Natural killer cell (primary cell): ENCODE measurements around the gene ATP8B3. TPM values are rescaled to one million over a fixed set of nuclear protein-coding genes. Genes with fewer than 3 reads are reported as not detected.

ENCODE experiments used
- ATAC-seq, 3 donors: fragments of 150-1000 bp in 2 of 3; fragments of 200-7000 bp in 1 of 3; cut with Tn5 transposase; 1 replicate in 1 of 3; 2 replicates in 2 of 3; pipeline ENCODE4 v1.10.0; 2021; ENCODE audit warnings: mild to moderate bottlenecking in 2 of 3, moderate library complexity in 2 of 3
- DNase-seq, 2 donors: peaks; one replicate each; pipeline versions ENCODE4 v3.0.0 to v3.0.0-alpha.2; 2013 to 2021; ENCODE audit warnings: mixed read lengths in 1 of 2
- H3K27ac ChIP-seq: one replicate; pipeline ENCODE4 v1.5.1; 2013; ENCODE audit warnings: mild to moderate bottlenecking, low read length
- H3K27me3 ChIP-seq: one replicate; pipeline ENCODE4 v1.6.1; 2013; ENCODE audit warnings: low read length; ENCODE audit not compliant: control insufficient read depth, insufficient read depth
- H3K36me3 ChIP-seq: one replicate; pipeline ENCODE4 v1.6.1; 2013; ENCODE audit warnings: low read length; ENCODE audit not compliant: control insufficient read depth, insufficient read depth
- H3K4me1 ChIP-seq: one replicate; pipeline ENCODE4 v1.6.1; 2013; ENCODE audit warnings: low read length; ENCODE audit not compliant: control insufficient read depth, insufficient read depth
- H3K4me3 ChIP-seq: one replicate; pipeline ENCODE4 v1.5.1; 2013; ENCODE audit warnings: low read length
- H3K9me3 ChIP-seq: one replicate; pipeline ENCODE4 v1.6.1; 2013; ENCODE audit warnings: low read length; ENCODE audit not compliant: control insufficient read depth, insufficient read depth
- H3K27ac Mint-ChIP-seq, 2 donors: one replicate each; pipeline ENCODE4 v1.8.0; 2022; ENCODE audit warnings: mild to moderate bottlenecking in 2 of 2, mixed read lengths in 2 of 2, moderate library complexity in 1 of 2
- H3K27me3 Mint-ChIP-seq, 2 donors: one replicate each; pipeline ENCODE4 v1.8.0; 2022; ENCODE audit warnings: low read depth in 2 of 2, mixed read lengths in 2 of 2
- H3K36me3 Mint-ChIP-seq: one replicate; pipeline ENCODE4 v1.8.0; 2022; ENCODE audit warnings: mixed read lengths
- H3K4me1 Mint-ChIP-seq, 2 donors: one replicate each; pipeline ENCODE4 v1.8.0; 2022; ENCODE audit warnings: mixed read lengths in 2 of 2
- H3K4me3 Mint-ChIP-seq: one replicate; pipeline ENCODE4 v1.8.0; 2022; ENCODE audit warnings: mild to moderate bottlenecking, moderate library complexity, mixed read lengths
- H3K9me3 Mint-ChIP-seq, 2 donors: one replicate each; pipeline ENCODE4 v1.8.0; 2022; ENCODE audit warnings: mixed read lengths in 2 of 2
- CTCF ChIP-seq: fragments of 200-600 bp; IDR thresholded peaks from one replicate; pipeline ENCODE4 v1.8.0; 2022; ENCODE audit warnings: antibody characterized with exemption
- WGBS: methylation state at CpG from one replicate; pipeline ENCODE4 v1.1.7; 2013; ENCODE audit warnings: missing lambda C conversion rate; ENCODE audit not compliant: insufficient coverage; 5-methylcytosine and 5-hydroxymethylcytosine counted together
- intact Hi-C: fragments of 100-400 bp; cut with micrococcal nuclease; formaldehyde crosslinking; loops from one replicate; pipeline ENCODE4 v1.14.2; 2022
- total RNA-seq, 4 donors: library from RNA; stranded (reverse); fragments of 120-200 nt in 1 of 4; gene quantifications; one replicate each; pipeline versions ENCODE4 v1.2.3 to v1.2.4, GENCODE V29; 2013 to 2022

ATP8B3 gene
- total RNA-seq, 3 donors from 2014 or later (not counting 1 experiment from before 2014, with no cell fraction given), result 5.3 to 11.5 (median 11.2) TPM

GRCh38 chr19:1837625-1838105 is 25.6 kb upstream of the ATP8B3 start:
- Mint-ChIP-seq H3K4me1 (peaks cover 10 to 51% of the 10 kb centered on the region in 2 donors), H3K36me3 (no peaks in the 10 kb centered on the region), H3K27me3 (no peaks in the 10 kb centered on the region), H3K4me3 (no peak overlapping the region), H3K27ac (no peak overlapping the region), H3K9me3 (no peaks in the 10 kb centered on the region)
- DNase-seq, result peak; percentile 61 to 73
- no peak overlapping the region for H3K27ac ChIP-seq
- no peaks in the 10 kb centered on the region for H3K9me3 ChIP-seq
- peak; percentile 88 for TF ChIP-seq CTCF
- WGBS, result 59% methylated on average over 23 of the region's 23 CpGs
- intact Hi-C loops, result no loop called here
- ATAC-seq, result peak; percentile 74 to 91 (median 75)
- H3K27me3 ChIP-seq, result no peaks in the 10 kb centered on the region
- peaks cover 44% of the 10 kb centered on the region for H3K4me1 ChIP-seq
- no peak overlapping the region for H3K4me3 ChIP-seq
- H3K36me3 ChIP-seq, result peaks cover 7% of the 10 kb centered on the region

GRCh38 chr19:1837222-1837565 is 25.1 kb upstream of the ATP8B3 start:
- Mint-ChIP-seq H3K9me3 (no peaks in the 10 kb centered on the region), H3K4me1 (peaks cover 5 to 46% of the 10 kb centered on the region in 2 donors), H3K27me3 (no peaks in the 10 kb centered on the region), H3K36me3 (no peaks in the 10 kb centered on the region), H3K27ac (no peak overlapping the region), H3K4me3 (no peak overlapping the region)
- Histone ChIP-seq H3K4me1 (peaks cover 39% of the 10 kb centered on the region), H3K36me3 (peaks cover 7% of the 10 kb centered on the region), H3K27me3 (no peaks in the 10 kb centered on the region), H3K9me3 (no peaks in the 10 kb centered on the region), H3K27ac (no peak overlapping the region), H3K4me3 (no peak overlapping the region)
- no peak for ATAC-seq
- 84% methylated on average over 11 of the region's 11 CpGs for WGBS
- intact Hi-C loops, result no loop called here
- DNase-seq, result no peak
- TF ChIP-seq CTCF, result no peak

- H3K36me3 ChIP-seq, result peaks cover 7% of the 10 kb centered on the region
- intact Hi-C loops, result no loop called here
- no peak for TF ChIP-seq CTCF
- Mint-ChIP-seq H3K27ac (peak overlapping the region in 1 of 2 donors; percentile 44), H3K27me3 (no peaks in the 10 kb centered on the region), H3K9me3 (no peaks in the 10 kb centered on the region), H3K4me1 (peaks cover 0 to 41% of the 10 kb centered on the region in 2 donors), H3K4me3 (no peak overlapping the region), H3K36me3 (no peaks in the 10 kb centered on the region)
- ATAC-seq (no peak), DNase-seq (no peak)
- no peak overlapping the region for H3K4me3 ChIP-seq
- no peaks in the 10 kb centered on the region for H3K27me3 ChIP-seq
- H3K4me1 ChIP-seq, result peaks cover 34% of the 10 kb centered on the region
- H3K27ac ChIP-seq, result no peak overlapping the region
- WGBS, result 98% methylated on average over 29 of the region's 31 CpGs
- no peaks in the 10 kb centered on the region for H3K9me3 ChIP-seq
Observed at GRCh38 chr19:1836458-1837221, 24.6 kb upstream of the ATP8B3 start.

GRCh38 chr19:1833540-1833939 is 21.5 kb upstream of the ATP8B3 start:
- no peak overlapping the region for H3K27ac Mint-ChIP-seq
- peaks cover 3% of the 10 kb centered on the region for H3K36me3 ChIP-seq
- H3K4me3 Mint-ChIP-seq, result no peak overlapping the region
- ATAC-seq, result no peak
- H3K4me1 ChIP-seq, result peaks cover 27% of the 10 kb centered on the region
- intact Hi-C loops, result no loop called here
- no peak for TF ChIP-seq CTCF
- H3K27me3 Mint-ChIP-seq, result no peaks in the 10 kb centered on the region
- DNase-seq, result no peak
- no peaks in the 10 kb centered on the region for H3K36me3 Mint-ChIP-seq
- no peaks in the 10 kb centered on the region for H3K27me3 ChIP-seq
- H3K27ac ChIP-seq, result no peak overlapping the region
- H3K9me3 Mint-ChIP-seq, result no peaks in the 10 kb centered on the region
- peaks cover 0 to 21% of the 10 kb centered on the region in 2 donors for H3K4me1 Mint-ChIP-seq
- no peak overlapping the region for H3K4me3 ChIP-seq
- WGBS, result 95% methylated on average over 15 of the region's 15 CpGs
- no peaks in the 10 kb centered on the region for H3K9me3 ChIP-seq
